Skeletal muscle tissue (tissue), 4 donors: ENCODE results near the gene RELL1. TPM values are rescaled to one million over a fixed set of nuclear protein-coding genes. Genes with fewer than 3 reads are reported as not detected.

ENCODE experiments used
- H3K27ac ChIP-seq: one replicate; pipeline ENCODE4 v1.7.0; 2013; ENCODE audit warnings: mild to moderate bottlenecking, low read depth, low read length, inconsistent platforms
- H3K27me3 ChIP-seq, 3 donors: one replicate each; pipeline ENCODE4 v1.7.0; 2013; ENCODE audit warnings: low read length in 3 of 3; ENCODE audit not compliant: control insufficient read depth in 3 of 3, insufficient read depth in 3 of 3
- H3K36me3 ChIP-seq, 3 donors: one replicate each; pipeline ENCODE4 v1.7.0; 2013; ENCODE audit warnings: low read length in 3 of 3; ENCODE audit not compliant: control insufficient read depth in 3 of 3, insufficient read depth in 3 of 3
- H3K4me1 ChIP-seq, 3 donors: one replicate each; pipeline ENCODE4 v1.7.0; 2013; ENCODE audit warnings: low read length in 3 of 3, mild to moderate bottlenecking in 3 of 3; ENCODE audit not compliant: control insufficient read depth in 3 of 3, insufficient read depth in 3 of 3
- H3K4me3 ChIP-seq, 3 donors: one replicate each; pipeline ENCODE4 v1.7.0; 2013; ENCODE audit warnings: low read length in 3 of 3
- H3K9ac ChIP-seq, 3 donors: one replicate each; pipeline ENCODE4 v1.7.0; 2013; ENCODE audit warnings: low read length in 3 of 3, mild to moderate bottlenecking in 3 of 3, moderate library complexity in 2 of 3, low read depth in 1 of 3
- H3K9me3 ChIP-seq, 3 donors: one replicate each; pipeline ENCODE4 v1.7.0; 2013; ENCODE audit warnings: low read length in 3 of 3; ENCODE audit not compliant: control insufficient read depth in 3 of 3
- total RNA-seq: library from RNA; depleted of rRNA; stranded (reverse); fragments of >200 nt; gene quantifications from one replicate; pipeline ENCODE4 v1.2.3, GENCODE V29; 2014
- donor health status: Osteomylitis.

Gene RELL1
- 82.5 TPM for total RNA-seq

GRCh38 chr4:37686373-37687193, at the start of gene RELL1:
Gene RELL1 (minus strand): TSS chr4:37686376. CDS start chr4:37686287, 89 bp downstream.
- peaks cover 14 to 32% (median 15%) of the 10 kb centered on the region in 3 donors for H3K4me1 ChIP-seq
- H3K4me3 ChIP-seq: peak within 1 kb of the TSS; percentile 88
- peak within 1 kb of the TSS; percentile 96 for H3K27ac ChIP-seq
- no peaks in the 10 kb centered on the region for H3K27me3 ChIP-seq
- no peaks in the 10 kb centered on the region for H3K9me3 ChIP-seq
- H3K36me3 ChIP-seq: no peaks in the 10 kb centered on the region
- peak within 1 kb of the TSS; percentile 87 to 94 (median 94) for H3K9ac ChIP-seq

GRCh38 chr4:37735578-37735977, 49.4 kb upstream of the RELL1 start:
- no peak overlapping the region for H3K9ac ChIP-seq
- H3K4me1 ChIP-seq: no peaks in the 10 kb centered on the region
- no peaks in the 10 kb centered on the region for H3K27me3 ChIP-seq
- no peak overlapping the region for H3K4me3 ChIP-seq
- H3K27ac ChIP-seq: no peak overlapping the region
- H3K36me3 ChIP-seq: no peaks in the 10 kb centered on the region
- H3K9me3 ChIP-seq: no peaks in the 10 kb centered on the region

- no peaks in the 10 kb centered on the region for H3K4me1 ChIP-seq
- no peak overlapping the region for H3K9ac ChIP-seq
- no peaks in the 10 kb centered on the region for H3K27me3 ChIP-seq
These were observed 48.8 kb upstream of the RELL1 start for GRCh38 chr4:37734989-37735388.

GRCh38 chr4:37733240-37733867, 47.2 kb upstream of the RELL1 start:
- Histone ChIP-seq H3K27ac (no peak overlapping the region), H3K4me1 (no peaks in the 10 kb centered on the region), H3K4me3 (no peak overlapping the region), H3K9ac (no peak overlapping the region), H3K36me3 (no peaks in the 10 kb centered on the region), H3K9me3 (no peaks in the 10 kb centered on the region), H3K27me3 (no peaks in the 10 kb centered on the region)

More at GRCh38 chr4:37734989-37735388, 48.8 kb upstream of the RELL1 start:
- Histone ChIP-seq H3K27ac (no peak overlapping the region), H3K36me3 (no peaks in the 10 kb centered on the region), H3K4me3 (no peak overlapping the region), H3K9me3 (no peaks in the 10 kb centered on the region)

- no peak overlapping the region for H3K9ac ChIP-seq
- H3K27me3 ChIP-seq: no peaks in the 10 kb centered on the region
- H3K4me1 ChIP-seq: no peaks in the 10 kb centered on the region
- H3K27ac ChIP-seq: no peak overlapping the region
- H3K9me3 ChIP-seq: no peaks in the 10 kb centered on the region
- no peak overlapping the region for H3K4me3 ChIP-seq
- H3K36me3 ChIP-seq: no peaks in the 10 kb centered on the region
These were observed 46.5 kb upstream of the RELL1 start for GRCh38 chr4:37732526-37733186.

GRCh38 chr4:37729649-37730004, 43.5 kb upstream of the RELL1 start:
- no peak overlapping the region for H3K27ac ChIP-seq
- H3K36me3 ChIP-seq: no peaks in the 10 kb centered on the region
- no peaks in the 10 kb centered on the region for H3K9me3 ChIP-seq
- H3K4me1 ChIP-seq: no peaks in the 10 kb centered on the region
- no peak overlapping the region for H3K9ac ChIP-seq
- H3K27me3 ChIP-seq: no peaks in the 10 kb centered on the region
- no peak overlapping the region for H3K4me3 ChIP-seq

GRCh38 chr4:37728064-37728463, 41.9 kb upstream of the RELL1 start:
- Histone ChIP-seq H3K27ac (no peak overlapping the region), H3K27me3 (no peaks in the 10 kb centered on the region), H3K9me3 (no peaks in the 10 kb centered on the region), H3K36me3 (no peaks in the 10 kb centered on the region), H3K9ac (no peak overlapping the region), H3K4me1 (no peaks in the 10 kb centered on the region), H3K4me3 (no peak overlapping the region)

- Histone ChIP-seq H3K4me3 (no peak overlapping the region), H3K9me3 (no peaks in the 10 kb centered on the region), H3K36me3 (no peaks in the 10 kb centered on the region), H3K27ac (no peak overlapping the region), H3K27me3 (no peaks in the 10 kb centered on the region), H3K9ac (no peak overlapping the region), H3K4me1 (no peaks in the 10 kb centered on the region)
These were observed 41.5 kb upstream of the RELL1 start for GRCh38 chr4:37727635-37728034.

- Histone ChIP-seq H3K27ac (no peak overlapping the region), H3K9ac (no peak overlapping the region), H3K36me3 (no peaks in the 10 kb centered on the region), H3K27me3 (no peaks in the 10 kb centered on the region), H3K4me1 (no peaks in the 10 kb centered on the region), H3K4me3 (no peak overlapping the region), H3K9me3 (no peaks in the 10 kb centered on the region)
These were observed 40.5 kb upstream of the RELL1 start for GRCh38 chr4:37726666-37727065.

GRCh38 chr4:37725718-37726117, 39.5 kb upstream of the RELL1 start:
- no peak overlapping the region for H3K27ac ChIP-seq
- H3K4me3 ChIP-seq: no peak overlapping the region
- no peak overlapping the region for H3K9ac ChIP-seq
- no peaks in the 10 kb centered on the region for H3K36me3 ChIP-seq
- no peaks in the 10 kb centered on the region for H3K27me3 ChIP-seq
- H3K4me1 ChIP-seq: no peaks in the 10 kb centered on the region
- no peaks in the 10 kb centered on the region for H3K9me3 ChIP-seq
